Measurements from ENCODE around the gene FOLR1. TPM values are rescaled to one million over a fixed set of nuclear protein-coding genes. Genes with fewer than 3 reads are reported as not detected.
"Not testable (repeated sequence)": the region's sequence is repeated elsewhere in the genome, so short reads cannot be mapped to it uniquely, and the experiment has no call there.

FOLR1 gene
- total RNA-seq, 1 experiment from 2014 or later: not detected

DNA sequence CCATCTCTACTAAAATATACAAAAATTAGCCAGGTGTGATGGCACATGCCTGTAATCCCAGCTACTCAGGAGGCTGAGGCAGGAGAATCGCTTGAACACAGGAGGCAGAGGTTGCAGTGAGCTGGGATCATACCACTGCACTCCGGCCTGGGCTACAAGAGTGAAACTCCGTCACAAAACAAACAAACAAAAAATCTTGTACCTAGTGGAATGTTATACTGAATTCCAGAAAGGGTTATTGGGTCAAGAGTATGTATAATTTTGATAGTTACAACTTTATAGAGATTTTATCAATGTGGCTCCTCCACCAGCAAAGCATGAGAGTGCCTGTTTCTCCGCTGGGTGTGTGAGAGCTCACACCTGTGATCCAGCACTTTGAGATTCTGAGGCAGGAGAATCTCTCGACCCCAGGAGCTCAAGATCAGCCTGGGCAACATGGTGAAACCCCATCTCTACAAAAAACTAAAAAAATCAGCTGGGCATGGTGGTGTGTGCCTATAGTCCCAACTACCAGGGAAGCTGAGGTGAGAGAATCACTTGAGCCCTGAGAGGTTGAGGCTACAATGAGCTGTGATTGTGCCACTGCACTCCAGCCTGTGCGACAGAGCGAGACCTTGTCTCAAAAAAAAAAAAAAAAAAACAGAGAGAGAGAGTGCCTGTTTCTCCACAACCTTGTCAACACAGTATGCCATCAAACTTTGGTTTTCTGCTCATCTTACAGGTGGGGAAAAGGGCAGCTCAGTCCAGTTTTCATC is 12.7 kb upstream of the FOLR1 start:
- H3K4me3 ChIP-seq (ENCODE audit: low read depth, low read length, poor library complexity, severe bottlenecking): no peak overlapping the region
- H3K9me3 ChIP-seq (ENCODE audit: low read depth, low read length, poor library complexity, severe bottlenecking): no peaks in the 10 kb centered on the region
- POLR2A ChIA-PET (ENCODE audit: low non-redundant PET): no interaction called here
- H3K4me1 ChIP-seq (ENCODE audit: insufficient read depth, low read length, poor library complexity, severe bottlenecking): no peaks in the 10 kb centered on the region
- H3K27ac ChIP-seq (ENCODE audit: low read depth, low read length, poor library complexity, severe bottlenecking): no peak overlapping the region
- no peaks in the 10 kb centered on the region for H3K27me3 ChIP-seq (replicated peaks; ENCODE audit: insufficient read depth, low read depth, low read length, poor library complexity)
- no peaks in the 10 kb centered on the region for H3K36me3 ChIP-seq (ENCODE audit: insufficient read depth, low read length, poor library complexity, severe bottlenecking)
- no TSS peak for BruUV-seq (replicated peaks)
- TF ChIP-seq, protein P1, sequence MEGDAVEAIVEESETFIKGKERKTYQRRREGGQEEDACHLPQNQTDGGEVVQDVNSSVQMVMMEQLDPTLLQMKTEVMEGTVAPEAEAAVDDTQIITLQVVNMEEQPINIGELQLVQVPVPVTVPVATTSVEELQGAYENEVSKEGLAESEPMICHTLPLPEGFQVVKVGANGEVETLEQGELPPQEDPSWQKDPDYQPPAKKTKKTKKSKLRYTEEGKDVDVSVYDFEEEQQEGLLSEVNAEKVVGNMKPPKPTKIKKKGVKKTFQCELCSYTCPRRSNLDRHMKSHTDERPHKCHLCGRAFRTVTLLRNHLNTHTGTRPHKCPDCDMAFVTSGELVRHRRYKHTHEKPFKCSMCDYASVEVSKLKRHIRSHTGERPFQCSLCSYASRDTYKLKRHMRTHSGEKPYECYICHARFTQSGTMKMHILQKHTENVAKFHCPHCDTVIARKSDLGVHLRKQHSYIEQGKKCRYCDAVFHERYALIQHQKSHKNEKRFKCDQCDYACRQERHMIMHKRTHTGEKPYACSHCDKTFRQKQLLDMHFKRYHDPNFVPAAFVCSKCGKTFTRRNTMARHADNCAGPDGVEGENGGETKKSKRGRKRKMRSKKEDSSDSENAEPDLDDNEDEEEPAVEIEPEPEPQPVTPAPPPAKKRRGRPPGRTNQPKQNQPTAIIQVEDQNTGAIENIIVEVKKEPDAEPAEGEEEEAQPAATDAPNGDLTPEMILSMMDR (conservative IDR thresholded peaks at IDR 0.05; ENCODE audit: low read depth, low read length): no peak
- no peak for TF ChIP-seq EZH2 (IDR thresholded peaks at IDR 0.05; ENCODE audit: borderline replicate concordance, low read depth, low read length, poor library complexity, severe bottlenecking)
- CTCF ChIA-PET: interaction anchor here (0.6 to 0.7 kb wide), 2 partner anchors 15 to 244 kb away, joined by 3 to 5 read pairs; no protein-coding TSS in a partner anchor
- DNase-seq (ENCODE audit: low spot score): no peak
- intact Hi-C loops (cut with micrococcal nuclease; ENCODE audit: unreplicated experiment): no loop called here

DNA sequence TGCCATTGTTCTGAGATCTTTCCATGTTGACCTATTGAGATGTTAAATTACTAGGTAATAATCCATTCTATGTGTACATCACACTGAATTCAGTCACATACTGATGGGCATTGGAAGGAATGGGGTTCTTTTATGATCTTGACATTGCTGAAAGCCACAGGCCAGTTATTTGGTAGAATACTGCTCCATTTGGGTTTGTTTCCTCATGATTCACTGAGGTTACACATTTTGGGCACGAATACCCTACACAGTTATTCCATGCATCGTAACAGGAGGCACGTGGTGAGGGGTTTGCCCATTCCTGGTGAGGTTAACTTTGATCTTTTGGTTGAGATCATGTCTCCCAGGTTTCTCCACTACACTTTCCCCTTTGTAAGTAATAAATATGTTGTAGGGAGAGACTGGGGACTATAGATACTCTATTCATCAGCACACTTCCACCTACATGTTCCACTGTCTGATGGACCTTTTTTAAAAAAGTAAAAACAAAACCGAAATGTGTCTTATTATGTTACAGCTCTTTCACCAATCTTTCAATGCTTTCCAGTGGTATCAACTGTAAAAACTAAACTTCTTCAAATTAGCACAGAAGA is 12.0 kb upstream of the FOLR1 start:
- ChIA-PET POLR2A (ENCODE audit: low non-redundant PET) (no interaction called here), CTCF (no interaction called here)
- no TSS peak for BruUV-seq (replicated peaks)
- no peak overlapping the region for H3K27ac ChIP-seq (ENCODE audit: low read depth, low read length, poor library complexity, severe bottlenecking)
- TF ChIP-seq, protein P1 (conservative IDR thresholded peaks at IDR 0.05; ENCODE audit: low read depth, low read length): no peak
- no peak for TF ChIP-seq EZH2 (IDR thresholded peaks at IDR 0.05; ENCODE audit: borderline replicate concordance, low read depth, low read length, poor library complexity, severe bottlenecking)
- H3K4me1 ChIP-seq (ENCODE audit: insufficient read depth, low read length, poor library complexity, severe bottlenecking): no peaks in the 10 kb centered on the region
- H3K9me3 ChIP-seq (ENCODE audit: low read depth, low read length, poor library complexity, severe bottlenecking): no peaks in the 10 kb centered on the region
- H3K27me3 ChIP-seq (replicated peaks; ENCODE audit: insufficient read depth, low read depth, low read length, poor library complexity): no peaks in the 10 kb centered on the region
- no peak overlapping the region for H3K4me3 ChIP-seq (ENCODE audit: low read depth, low read length, poor library complexity, severe bottlenecking)
- intact Hi-C loops (cut with micrococcal nuclease; ENCODE audit: unreplicated experiment): loop anchor here (2.0 to 5.0 kb wide), 2 partner anchors 37 to 203 kb away; no protein-coding TSS in a partner anchor
- no peaks in the 10 kb centered on the region for H3K36me3 ChIP-seq (ENCODE audit: insufficient read depth, low read length, poor library complexity, severe bottlenecking)
- no peak for DNase-seq (ENCODE audit: low spot score)

DNA sequence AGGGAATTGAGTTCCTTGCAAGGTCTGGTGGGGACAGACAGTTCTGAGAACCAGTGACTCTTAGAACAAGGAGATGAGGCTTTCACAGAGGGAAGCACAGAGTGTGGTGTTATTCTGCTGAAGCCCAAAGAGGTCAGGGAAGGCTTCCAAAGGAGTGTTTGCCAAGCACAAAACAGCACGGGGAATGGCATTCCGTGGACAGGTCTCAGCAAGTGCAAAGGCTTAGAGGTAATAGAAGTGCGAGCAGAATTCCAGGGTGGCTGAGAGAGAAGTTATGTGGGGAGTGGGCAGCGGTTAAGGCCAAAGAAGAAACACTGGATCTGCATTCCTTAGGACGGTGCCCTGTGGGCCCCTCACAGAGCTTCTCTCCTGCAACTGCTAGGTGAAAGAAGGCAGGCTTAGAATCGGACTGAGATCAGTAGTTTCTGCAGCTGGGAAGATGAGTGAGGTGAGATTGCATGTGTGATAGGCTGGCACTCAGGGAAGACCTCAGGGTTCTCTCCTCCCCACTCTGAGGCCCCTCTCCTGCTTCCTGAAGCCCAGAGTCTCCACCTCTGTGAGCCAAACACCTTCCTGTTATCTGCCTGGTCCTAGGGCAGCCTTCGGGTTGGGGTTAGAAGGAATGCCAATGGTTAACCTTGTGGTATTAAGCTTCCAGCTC is 10.9 kb upstream of the FOLR1 start:
- POLR2A ChIA-PET (ENCODE audit: low non-redundant PET): not testable (repeated sequence)
- CTCF ChIA-PET: interaction anchor here (0.5 kb wide), 1 partner anchor 39 kb away, joined by 3 read pairs; no protein-coding TSS in a partner anchor
- intact Hi-C loops (cut with micrococcal nuclease; ENCODE audit: unreplicated experiment): loop anchor here (2.0 to 5.0 kb wide), 2 partner anchors 38 to 204 kb away; no protein-coding TSS in a partner anchor

More for the DNA sequence above, 10.9 kb upstream of the FOLR1 start:
- DNase-seq (ENCODE audit: low spot score); BruUV-seq (replicated peaks); H3K27me3 ChIP-seq (replicated peaks; ENCODE audit: insufficient read depth, low read depth, low read length, poor library complexity); H3K4me3 ChIP-seq (ENCODE audit: low read depth, low read length, poor library complexity, severe bottlenecking); H3K27ac ChIP-seq (ENCODE audit: low read depth, low read length, poor library complexity, severe bottlenecking); H3K9me3 ChIP-seq (ENCODE audit: low read depth, low read length, poor library complexity, severe bottlenecking); H3K4me1 ChIP-seq (ENCODE audit: insufficient read depth, low read length, poor library complexity, severe bottlenecking); H3K36me3 ChIP-seq (ENCODE audit: insufficient read depth, low read length, poor library complexity, severe bottlenecking): not testable (repeated sequence)

All from A673 (cell line).